Measurements from ENCODE around the gene RASAL1. TPM values are rescaled to one million over a fixed set of nuclear protein-coding genes. Genes with fewer than 3 reads are reported as not detected.
A peak's percentile ranks its signal among the peaks of the same experiment; 100 is the strongest.

The RASAL1 gene
- polyA plus RNA-seq, 3 donors from 2014 or later = not detected

DNA sequence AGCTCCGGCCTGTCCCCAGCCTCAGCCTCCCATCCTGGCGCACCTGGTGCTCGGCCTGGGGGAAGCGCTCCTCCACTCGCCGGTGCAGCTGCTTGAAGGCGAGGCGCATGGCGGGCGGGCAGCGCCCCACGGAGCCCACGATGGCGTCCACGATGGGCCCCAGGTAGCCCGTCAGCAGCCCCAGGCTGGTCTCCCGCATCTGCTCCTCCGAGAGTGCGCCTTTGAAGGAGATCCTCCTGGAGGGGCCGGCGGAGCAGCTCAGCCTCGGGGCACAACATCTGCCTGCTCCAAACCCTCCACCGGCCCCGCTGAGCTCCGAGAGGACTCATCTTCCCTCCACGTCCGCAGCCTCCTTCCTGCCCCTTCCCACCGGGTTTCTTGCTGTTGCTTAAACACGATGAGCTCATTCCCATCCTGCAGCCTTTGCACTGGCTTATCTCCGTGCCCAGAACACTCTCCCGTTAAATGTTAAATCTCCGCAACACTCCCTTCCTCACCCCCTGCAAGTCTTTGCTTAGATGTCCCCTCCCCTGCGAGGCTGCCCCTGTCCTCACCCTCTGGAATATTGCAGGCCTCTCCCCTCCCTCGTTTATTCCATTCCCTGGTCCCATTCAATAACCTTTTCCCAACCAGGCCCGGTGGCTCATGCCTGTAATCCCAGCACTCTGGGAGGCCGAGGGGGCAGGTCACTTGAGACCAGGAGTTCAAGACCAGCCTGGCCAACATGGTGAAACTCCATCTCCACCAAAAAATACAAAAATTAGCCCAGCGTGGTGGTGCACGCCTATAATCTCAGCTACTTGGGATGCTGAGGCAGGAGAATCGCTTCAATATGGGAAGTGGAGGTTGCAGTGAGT lies 23.3 kb downstream of the RASAL1 start:
- Mint-ChIP-seq H3K36me3 (no peaks in the 10 kb centered on the region), H3K9me3 (no peaks in the 10 kb centered on the region), H3K4me1 (peaks cover 0 to 9% of the 10 kb centered on the region in 2 donors), H3K27me3 (ENCODE audit: low read depth in 3 of 3) (no peaks in the 10 kb centered on the region), H3K4me3 (no peak overlapping the region), H3K27ac (no peak overlapping the region)
- DNase-seq = no peak

GRCh38 chr12:113111247-113111646 lies 24.3 kb downstream of the RASAL1 start:
- Mint-ChIP-seq H3K9me3 (no peaks in the 10 kb centered on the region), H3K36me3 (no peaks in the 10 kb centered on the region), H3K27ac (no peak overlapping the region), H3K4me1 (peaks cover 0 to 14% of the 10 kb centered on the region in 2 donors), H3K27me3 (ENCODE audit: low read depth in 3 of 3) (peaks cover 0 to 3% (median 0%) of the 10 kb centered on the region in 3 donors), H3K4me3 (no peak overlapping the region)
- DNase-seq = no peak

- Mint-ChIP-seq H3K27ac (peak overlapping the region in 3 of 6 donors; percentile 35 to 50 (median 45)), H3K36me3 (no peaks in the 10 kb centered on the region), H3K4me1 (peaks cover 0 to 14% of the 10 kb centered on the region in 2 donors), H3K9me3 (no peaks in the 10 kb centered on the region), H3K27me3 (ENCODE audit: low read depth in 3 of 3) (peaks cover 0 to 3% (median 0%) of the 10 kb centered on the region in 3 donors), H3K4me3 (no peak overlapping the region)
- peak; percentile 23 to 48 (median 43) for DNase-seq
Observed at GRCh38 chr12:113109872-113110599, 25.5 kb downstream of the RASAL1 start.

- H3K4me1 Mint-ChIP-seq = peaks cover 0 to 14% of the 10 kb centered on the region in 2 donors
- DNase-seq = no peak
- no peaks in the 10 kb centered on the region for H3K36me3 Mint-ChIP-seq
- H3K4me3 Mint-ChIP-seq = no peak overlapping the region
- peak overlapping the region in 1 of 6 donors; percentile 45 for H3K27ac Mint-ChIP-seq
- H3K9me3 Mint-ChIP-seq = no peaks in the 10 kb centered on the region
- peaks cover 0 to 3% (median 0%) of the 10 kb centered on the region in 3 donors for H3K27me3 Mint-ChIP-seq (ENCODE audit: low read depth in 3 of 3)
Observed at GRCh38 chr12:113109360-113109759, 26.2 kb downstream of the RASAL1 start.

- no peak overlapping the region for H3K4me3 Mint-ChIP-seq
- H3K36me3 Mint-ChIP-seq = no peaks in the 10 kb centered on the region
- peaks cover 0 to 3% (median 0%) of the 10 kb centered on the region in 3 donors for H3K27me3 Mint-ChIP-seq (ENCODE audit: low read depth in 3 of 3)
- DNase-seq = no peak
- no peak overlapping the region for H3K27ac Mint-ChIP-seq
- no peaks in the 10 kb centered on the region for H3K9me3 Mint-ChIP-seq
- H3K4me1 Mint-ChIP-seq = peaks cover 1 to 14% of the 10 kb centered on the region in 2 donors
Observed at GRCh38 chr12:113108308-113108707, 27.3 kb downstream of the RASAL1 start.

- Mint-ChIP-seq H3K27me3 (ENCODE audit: low read depth in 3 of 3) (peaks cover 0 to 3% (median 2%) of the 10 kb centered on the region in 3 donors), H3K9me3 (peaks cover 0 to 2% (median 0%) of the 10 kb centered on the region in 6 donors), H3K4me1 (peaks cover 1 to 14% of the 10 kb centered on the region in 2 donors), H3K36me3 (no peaks in the 10 kb centered on the region), H3K4me3 (no peak overlapping the region), H3K27ac (no peak overlapping the region)
- no peak for DNase-seq
Observed at GRCh38 chr12:113106361-113106760, 29.2 kb downstream of the RASAL1 start.

GRCh38 chr12:113105606-113106271 lies 29.8 kb downstream of the RASAL1 start:
- no peak for DNase-seq
- H3K27me3 Mint-ChIP-seq (ENCODE audit: low read depth in 3 of 3) = peaks cover 0 to 3% (median 2%) of the 10 kb centered on the region in 3 donors
- no peak overlapping the region for H3K27ac Mint-ChIP-seq
- peaks cover 0 to 2% (median 0%) of the 10 kb centered on the region in 6 donors for H3K9me3 Mint-ChIP-seq
- peaks cover 1 to 14% of the 10 kb centered on the region in 2 donors for H3K4me1 Mint-ChIP-seq
- no peak overlapping the region for H3K4me3 Mint-ChIP-seq
- no peaks in the 10 kb centered on the region for H3K36me3 Mint-ChIP-seq

DNA sequence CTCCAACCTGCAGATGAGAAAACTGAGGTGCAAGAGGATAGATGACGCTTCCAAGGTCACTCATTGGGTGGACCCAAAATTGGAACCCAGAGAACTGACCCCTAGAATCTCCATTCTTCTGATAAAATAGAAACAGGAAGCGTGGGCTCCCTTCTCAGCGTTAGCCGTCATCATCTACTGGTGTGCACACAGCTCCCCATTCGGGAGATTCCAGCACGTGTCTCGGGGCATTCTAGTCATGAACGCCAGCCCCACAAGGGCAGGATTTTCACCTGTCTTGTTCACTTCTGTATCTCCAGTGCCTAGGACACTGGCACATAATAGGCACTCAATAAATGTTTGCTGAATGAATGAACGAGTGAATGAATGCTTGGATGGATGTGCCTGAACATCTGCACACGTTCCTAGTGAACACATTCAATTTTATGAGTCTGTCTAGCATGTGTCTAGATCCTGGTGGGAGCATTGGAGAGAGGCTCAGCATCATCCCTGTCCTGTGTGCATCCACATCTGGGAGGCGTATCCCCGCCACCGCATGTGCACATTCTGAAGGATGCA lies 30.5 kb downstream of the RASAL1 start:
- Mint-ChIP-seq H3K36me3 (no peaks in the 10 kb centered on the region), H3K9me3 (peaks cover 0 to 2% (median 0%) of the 10 kb centered on the region in 6 donors), H3K27ac (no peak overlapping the region), H3K27me3 (ENCODE audit: low read depth in 3 of 3) (peaks cover 0 to 5% (median 2%) of the 10 kb centered on the region in 3 donors), H3K4me3 (no peak overlapping the region), H3K4me1 (peaks cover 1 to 9% of the 10 kb centered on the region in 2 donors)
- no peak for DNase-seq

DNA sequence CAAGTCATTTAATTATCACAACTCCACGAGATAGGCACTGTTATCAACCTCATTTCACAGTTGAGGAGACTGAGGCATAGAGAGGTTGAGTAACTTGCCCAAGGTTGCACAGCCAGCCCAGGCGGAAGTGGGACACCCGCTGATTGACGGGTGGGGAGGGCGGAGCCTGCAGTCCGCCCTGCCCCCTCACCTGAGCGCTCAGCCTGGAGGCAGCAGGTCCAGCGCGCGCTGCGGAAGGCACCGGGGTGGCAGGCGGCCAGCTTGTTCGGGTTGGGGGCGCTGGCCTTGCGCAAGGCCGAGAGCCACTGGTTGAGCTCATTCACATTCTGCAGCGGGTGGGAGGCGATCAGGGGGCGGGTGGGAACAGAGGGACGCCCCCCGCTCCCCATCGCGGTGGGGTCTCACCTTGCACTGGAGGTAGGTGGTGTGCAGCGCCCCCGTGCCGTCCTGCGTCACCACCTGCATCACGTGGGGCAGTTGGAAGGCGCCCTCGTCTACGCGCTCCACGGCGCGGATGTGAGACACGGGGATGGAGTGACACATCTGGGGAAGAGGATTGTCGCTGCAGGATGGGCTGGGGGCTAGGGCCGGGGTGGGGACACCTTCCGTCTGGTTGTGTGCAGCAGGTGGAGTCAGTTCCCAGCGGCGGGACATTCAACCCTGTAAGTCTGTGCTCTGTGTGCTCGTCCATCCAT lies 31.7 kb downstream of the RASAL1 start:
- peaks cover 0 to 2% (median 0%) of the 10 kb centered on the region in 6 donors for H3K9me3 Mint-ChIP-seq
- H3K27me3 Mint-ChIP-seq (ENCODE audit: low read depth in 3 of 3) = peaks cover 0 to 5% (median 2%) of the 10 kb centered on the region in 3 donors
- H3K27ac Mint-ChIP-seq = no peak overlapping the region
- DNase-seq = peak in 2 of 3 donors; percentile 27 to 30
- no peaks in the 10 kb centered on the region for H3K36me3 Mint-ChIP-seq
- peaks cover 1 to 4% of the 10 kb centered on the region in 2 donors for H3K4me1 Mint-ChIP-seq
- H3K4me3 Mint-ChIP-seq = peak overlapping the region in 4 of 5 donors; percentile 30 to 62 (median 42)

DNA sequence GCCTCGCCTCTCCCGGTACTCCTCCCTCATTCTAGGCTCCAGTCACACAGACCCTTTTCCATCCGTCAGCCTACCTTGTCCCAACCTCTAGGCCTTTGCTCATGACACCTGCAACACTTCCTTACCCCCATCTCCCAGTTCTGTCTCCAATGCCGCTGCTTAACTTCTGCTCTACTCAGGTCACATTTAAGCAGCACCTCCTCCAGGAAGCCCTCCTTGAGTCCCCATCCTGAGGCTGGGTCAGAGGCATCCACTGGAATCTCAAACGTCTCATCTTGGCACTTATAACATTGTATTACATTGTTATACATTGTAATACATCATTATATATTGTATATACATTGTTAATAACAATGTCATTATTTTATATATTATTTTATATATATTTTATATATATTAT lies 32.8 kb downstream of the RASAL1 start:
- no peaks in the 10 kb centered on the region for H3K36me3 Mint-ChIP-seq
- no peak for DNase-seq
- no peak overlapping the region for H3K4me3 Mint-ChIP-seq
- H3K27me3 Mint-ChIP-seq (ENCODE audit: low read depth in 3 of 3) = peaks cover 0 to 5% (median 2%) of the 10 kb centered on the region in 3 donors
- H3K9me3 Mint-ChIP-seq = peaks cover 0 to 2% (median 0%) of the 10 kb centered on the region in 6 donors
- H3K4me1 Mint-ChIP-seq = peaks cover 1 to 4% of the 10 kb centered on the region in 2 donors
- no peak overlapping the region for H3K27ac Mint-ChIP-seq

DNA sequence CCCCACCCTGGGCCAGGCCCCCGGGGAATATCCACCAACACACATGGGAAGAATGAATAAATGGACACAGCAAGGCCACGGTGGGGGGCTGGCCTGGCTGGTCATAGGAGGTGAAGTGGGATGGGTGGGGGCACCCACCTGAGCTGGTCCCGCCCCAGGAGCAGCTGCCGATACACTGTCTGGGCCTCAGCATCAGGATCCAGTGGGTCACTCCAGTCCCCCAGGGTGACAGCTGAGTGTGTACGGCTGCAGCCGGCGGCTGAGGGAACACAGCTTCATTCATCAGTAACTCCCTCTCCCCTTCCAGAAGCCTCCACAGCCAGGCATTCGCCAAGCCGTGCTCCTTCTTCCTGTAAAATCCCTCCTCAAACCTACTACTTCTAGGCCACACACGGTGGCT lies 33.8 kb downstream of the RASAL1 start:
- DNase-seq = no peak
- Mint-ChIP-seq H3K27ac (no peak overlapping the region), H3K4me3 (no peak overlapping the region), H3K27me3 (ENCODE audit: low read depth in 3 of 3) (peaks cover 0 to 2% (median 2%) of the 10 kb centered on the region in 3 donors), H3K9me3 (peaks cover 0 to 2% (median 0%) of the 10 kb centered on the region in 6 donors), H3K4me1 (peaks cover 1 to 4% of the 10 kb centered on the region in 2 donors), H3K36me3 (no peaks in the 10 kb centered on the region)

DNA sequence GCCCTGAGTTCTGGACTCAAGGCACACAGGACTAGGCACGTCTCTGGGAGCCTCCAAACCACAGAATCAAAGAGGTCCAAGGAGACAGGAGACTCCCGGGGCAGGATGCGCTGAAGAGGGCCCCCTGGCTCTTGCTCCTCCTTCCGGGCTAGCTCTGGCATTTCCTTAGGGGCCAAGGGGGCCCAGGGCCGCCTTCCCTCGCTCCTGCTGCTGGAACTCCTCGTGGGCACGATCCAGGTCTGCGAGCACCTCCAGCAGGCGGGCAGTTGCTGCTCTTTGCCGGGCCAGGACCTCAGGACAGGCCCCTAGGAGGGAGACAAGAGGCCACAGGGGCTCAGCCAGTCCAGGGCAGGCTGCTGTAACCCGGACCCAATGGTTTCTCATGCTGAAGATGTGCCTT lies 35.8 kb downstream of the RASAL1 start:
- no peak overlapping the region for H3K27ac Mint-ChIP-seq
- DNase-seq = no peak
- H3K27me3 Mint-ChIP-seq (ENCODE audit: low read depth in 3 of 3) = peaks cover 0 to 4% (median 2%) of the 10 kb centered on the region in 3 donors
- peaks cover 0 to 2% (median 0%) of the 10 kb centered on the region in 6 donors for H3K9me3 Mint-ChIP-seq
- H3K4me3 Mint-ChIP-seq = no peak overlapping the region
- peaks cover 7 to 9% of the 10 kb centered on the region in 2 donors for H3K4me1 Mint-ChIP-seq
- no peaks in the 10 kb centered on the region for H3K36me3 Mint-ChIP-seq

DNA sequence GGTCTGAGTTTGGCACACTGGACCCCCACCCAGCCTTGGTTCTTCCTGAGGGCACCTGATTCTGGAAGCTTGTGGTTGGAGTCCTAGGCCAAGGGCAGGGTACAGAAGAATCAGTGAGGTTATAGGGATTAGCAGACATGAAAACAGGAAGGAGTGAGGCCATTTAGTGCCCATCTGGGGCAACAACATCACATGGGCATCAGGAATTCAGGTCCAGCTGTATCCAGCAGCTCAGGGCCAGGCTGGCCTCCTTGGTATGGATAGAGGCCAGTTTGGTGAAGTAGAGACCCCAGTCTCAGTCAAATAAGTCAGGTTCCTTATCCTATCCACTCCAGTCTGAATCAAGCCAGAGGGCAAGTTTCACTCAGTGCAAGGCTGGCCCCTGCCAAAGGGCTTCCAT lies 36.2 kb downstream of the RASAL1 start:
- no peak for DNase-seq
- H3K27me3 Mint-ChIP-seq (ENCODE audit: low read depth in 3 of 3) = peaks cover 0 to 4% (median 2%) of the 10 kb centered on the region in 3 donors
- H3K36me3 Mint-ChIP-seq = no peaks in the 10 kb centered on the region
- no peak overlapping the region for H3K4me3 Mint-ChIP-seq
- H3K27ac Mint-ChIP-seq = no peak overlapping the region
- peaks cover 0 to 2% (median 0%) of the 10 kb centered on the region in 6 donors for H3K9me3 Mint-ChIP-seq
- peaks cover 7 to 9% of the 10 kb centered on the region in 2 donors for H3K4me1 Mint-ChIP-seq
